Fibroblast of mammary gland (primary cell): ENCODE results near the gene RAF1.
A peak's percentile ranks its signal among the peaks of the same experiment; 100 is the strongest.

Experiments
- DNase-seq: peaks from one replicate; pipeline ENCODE4 v3.0.0-alpha.2; 2010; ENCODE audit warnings: low read depth
- H3K4me3 ChIP-seq: 2 replicates; pipeline ENCODE4 v1.5.1; 2011; ENCODE audit warnings: low read depth, mild to moderate bottlenecking, low read length, moderate library complexity; ENCODE audit not compliant: control insufficient read depth
- TF ChIP-seq, protein P1 (sequence below): conservative IDR thresholded peaks from 2 replicates; pipeline ENCODE4 v1.5.1; 2011; ENCODE audit warnings: low read depth, low read length, inconsistent platforms; ENCODE audit not compliant: control insufficient read depth, insufficient read depth

The RAF1 gene

DNA sequence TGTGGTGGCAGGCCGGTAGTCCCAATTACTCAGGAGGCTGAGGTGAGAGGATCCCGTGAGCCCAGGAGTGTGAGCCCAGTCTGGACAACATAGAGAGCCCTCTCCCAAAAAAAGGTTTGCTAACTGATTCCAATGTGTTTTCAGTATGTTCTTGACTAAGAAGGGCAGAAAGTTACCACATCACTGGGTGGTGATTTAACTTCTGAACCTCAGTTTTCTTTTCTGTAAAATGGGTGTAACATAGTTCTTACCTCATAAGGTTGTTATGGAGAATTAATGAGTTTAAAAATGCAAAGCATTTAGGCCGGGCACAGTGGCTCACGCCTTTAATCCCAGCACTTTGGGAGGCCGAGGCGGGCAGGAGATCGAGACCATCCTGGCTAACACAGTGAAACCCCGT is 28.5 kb upstream of the RAF1 start:
- TF ChIP-seq, protein P1, sequence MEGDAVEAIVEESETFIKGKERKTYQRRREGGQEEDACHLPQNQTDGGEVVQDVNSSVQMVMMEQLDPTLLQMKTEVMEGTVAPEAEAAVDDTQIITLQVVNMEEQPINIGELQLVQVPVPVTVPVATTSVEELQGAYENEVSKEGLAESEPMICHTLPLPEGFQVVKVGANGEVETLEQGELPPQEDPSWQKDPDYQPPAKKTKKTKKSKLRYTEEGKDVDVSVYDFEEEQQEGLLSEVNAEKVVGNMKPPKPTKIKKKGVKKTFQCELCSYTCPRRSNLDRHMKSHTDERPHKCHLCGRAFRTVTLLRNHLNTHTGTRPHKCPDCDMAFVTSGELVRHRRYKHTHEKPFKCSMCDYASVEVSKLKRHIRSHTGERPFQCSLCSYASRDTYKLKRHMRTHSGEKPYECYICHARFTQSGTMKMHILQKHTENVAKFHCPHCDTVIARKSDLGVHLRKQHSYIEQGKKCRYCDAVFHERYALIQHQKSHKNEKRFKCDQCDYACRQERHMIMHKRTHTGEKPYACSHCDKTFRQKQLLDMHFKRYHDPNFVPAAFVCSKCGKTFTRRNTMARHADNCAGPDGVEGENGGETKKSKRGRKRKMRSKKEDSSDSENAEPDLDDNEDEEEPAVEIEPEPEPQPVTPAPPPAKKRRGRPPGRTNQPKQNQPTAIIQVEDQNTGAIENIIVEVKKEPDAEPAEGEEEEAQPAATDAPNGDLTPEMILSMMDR, result no peak
- DNase-seq, result no peak
- H3K4me3 ChIP-seq, result no peak overlapping the region

DNA sequence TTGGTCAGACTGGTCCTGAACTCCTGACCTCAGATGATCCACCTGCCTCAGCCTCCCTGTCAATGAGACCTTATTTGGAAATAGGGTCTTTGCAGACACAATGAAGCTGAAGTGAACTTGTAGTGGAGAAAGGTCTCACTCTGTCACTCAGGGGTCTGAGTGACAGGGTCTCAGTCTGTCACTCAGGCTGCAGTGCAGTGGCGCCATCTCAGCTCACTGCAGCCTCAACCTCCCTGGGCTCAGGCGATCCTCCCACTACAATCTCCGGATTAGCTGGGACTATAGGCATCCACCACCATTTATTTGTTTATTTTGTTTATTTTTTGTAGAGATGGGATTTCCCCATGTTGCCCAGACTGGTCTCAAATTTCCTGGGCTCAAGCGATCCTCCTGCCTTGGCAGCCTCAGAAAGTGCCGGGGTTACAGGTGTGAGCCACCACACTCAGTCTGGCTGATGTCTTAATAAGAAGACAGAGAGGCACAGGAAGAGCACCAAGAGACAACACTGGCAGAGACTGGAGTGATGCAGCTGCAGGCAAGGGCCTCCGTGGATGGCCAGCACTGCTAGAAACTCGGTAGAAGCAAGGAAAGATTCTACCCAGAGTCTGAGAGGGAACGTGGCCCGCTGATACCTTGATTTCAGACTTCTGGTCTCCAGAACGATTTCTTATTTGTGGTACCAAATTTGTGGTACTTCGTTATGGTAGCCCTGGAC is 26.2 kb upstream of the RAF1 start:
- H3K4me3 ChIP-seq, result no peak overlapping the region
- TF ChIP-seq, protein P1, result no peak
- DNase-seq, result no peak

DNA sequence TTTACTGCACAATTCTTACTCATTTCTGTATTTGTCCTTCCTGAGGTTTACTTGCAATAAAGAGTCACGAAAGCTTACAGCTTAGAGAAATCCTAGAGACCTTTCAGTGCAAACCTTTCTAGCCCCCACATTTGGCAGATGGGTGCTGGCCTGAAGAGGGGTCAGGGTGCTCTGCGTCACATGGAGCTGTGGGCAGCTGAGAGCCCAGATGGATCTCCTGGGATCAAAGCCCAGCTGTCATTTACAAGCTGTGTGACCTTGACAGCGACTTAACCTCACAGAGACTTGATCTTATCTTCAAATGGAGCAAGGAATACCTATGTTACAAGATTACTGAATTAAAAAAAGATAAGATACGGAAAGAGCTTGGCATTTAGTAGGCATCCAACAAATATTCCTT is 24.0 kb upstream of the RAF1 start:
- H3K4me3 ChIP-seq, result no peak overlapping the region
- TF ChIP-seq, protein P1, result no peak
- no peak for DNase-seq

DNA sequence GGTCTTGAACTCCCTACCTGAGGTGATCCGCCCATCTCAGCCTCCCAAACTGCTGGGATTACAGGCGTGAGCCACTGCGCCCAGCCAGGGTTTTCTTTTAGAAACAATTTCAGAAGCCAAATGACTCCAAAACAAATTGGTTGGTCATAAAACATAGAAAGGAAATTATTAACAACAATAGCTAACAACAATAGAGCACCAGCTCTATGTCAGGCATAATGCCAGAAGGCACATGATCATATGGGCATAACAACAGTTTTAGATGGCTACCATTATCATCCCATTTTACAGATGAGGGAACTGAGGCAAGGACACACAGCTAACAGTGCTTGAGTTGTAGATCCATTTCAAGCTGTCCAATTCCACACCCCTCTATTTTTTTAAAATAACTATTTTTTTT is 22.2 kb upstream of the RAF1 start:
- no peak for DNase-seq

DNA sequence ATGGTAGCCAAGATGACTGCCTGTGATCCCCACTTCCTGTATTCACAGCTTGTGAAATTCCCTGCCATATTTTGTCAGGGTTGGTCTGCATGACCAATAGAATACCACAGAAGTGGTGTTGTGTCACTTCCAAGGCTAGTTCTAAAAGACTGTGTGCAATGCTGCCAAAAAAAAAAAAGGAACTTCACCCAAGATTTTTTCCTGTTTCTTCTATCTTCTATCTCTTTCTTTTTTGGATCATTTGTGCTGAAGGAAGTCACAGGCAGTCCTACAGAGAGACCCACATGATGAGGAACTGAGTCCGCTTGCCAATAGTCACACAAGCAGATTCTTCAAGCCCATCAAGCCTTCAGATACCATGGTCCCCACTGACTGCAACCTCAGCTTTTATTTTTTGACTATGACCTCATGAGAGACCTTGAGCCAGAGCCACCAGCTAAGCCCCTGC is 18.1 kb upstream of the RAF1 start:
- TF ChIP-seq, protein P1, result no peak
- no peak overlapping the region for H3K4me3 ChIP-seq
- peak; percentile 79 for DNase-seq

More for the DNA sequence above, 22.2 kb upstream of the RAF1 start:
- H3K4me3 ChIP-seq, result no peak overlapping the region
- TF ChIP-seq, protein P1, result no peak

DNA sequence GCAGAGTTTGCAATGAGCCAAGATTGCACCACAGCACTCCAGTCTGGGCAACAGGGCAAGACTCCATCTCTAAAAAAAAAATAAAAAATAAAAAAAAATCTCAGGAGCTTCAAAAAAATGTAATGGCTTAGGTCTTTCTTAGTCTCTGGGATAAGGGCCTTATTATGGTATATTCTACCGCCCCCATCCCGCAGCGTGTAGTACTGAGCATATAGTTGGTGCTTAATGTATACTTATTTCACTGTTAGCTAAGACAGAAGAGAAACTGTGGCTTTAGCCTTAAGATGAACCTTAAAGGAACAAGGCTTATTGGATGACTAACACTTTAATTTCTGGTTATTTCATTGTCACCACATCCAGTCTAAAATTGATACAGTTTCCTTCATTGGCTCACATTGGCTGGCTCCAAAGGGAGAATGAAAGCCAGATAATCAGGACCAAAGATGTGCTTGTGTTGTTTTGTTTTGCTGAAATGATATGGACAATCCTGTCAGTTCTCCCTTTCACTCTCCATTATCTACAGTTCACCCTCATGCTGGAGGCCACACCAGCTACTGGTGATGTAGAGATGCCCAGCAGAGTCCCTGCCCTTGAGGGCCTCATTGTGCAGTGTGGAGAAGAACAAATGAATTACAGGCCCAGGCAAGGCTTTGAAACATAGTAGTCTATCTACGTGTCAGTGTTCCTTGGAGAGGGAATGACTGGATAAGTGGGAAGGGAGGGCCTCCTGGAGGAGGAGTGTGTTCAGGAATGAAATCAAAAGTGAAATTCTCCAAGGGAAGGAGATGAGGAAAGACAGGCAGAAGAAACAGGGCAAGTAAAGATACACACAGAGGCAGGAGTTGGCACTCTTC is 17.4 kb upstream of the RAF1 start:
- TF ChIP-seq, protein P1, result no peak
- H3K4me3 ChIP-seq, result no peak overlapping the region
- DNase-seq, result no peak
